ENCODE results near the gene NIN.

NIN gene

GRCh38 chr14:50874757-50875156, 43.8 kb upstream of the NIN start:
- H3K9me2 ChIP-seq (ENCODE audit: low read depth, low read length), result no peaks in the 10 kb centered on the region
- peak overlapping the region; percentile 98 for H3K27ac ChIP-seq (ENCODE audit: low read depth, low read length, poor library complexity, severe bottlenecking)
- TF ChIP-seq CTCF (IDR thresholded peaks at IDR 0.05; ENCODE audit: low read length), result no peak
- no peak for TF ChIP-seq EZH2 (IDR thresholded peaks at IDR 0.05; ENCODE audit: borderline replicate concordance, low read length)
- H3K79me2 ChIP-seq (ENCODE audit: insufficient read depth, low read length), result no peaks in the 10 kb centered on the region
- H3K4me2 ChIP-seq (ENCODE audit: low read length), result peak overlapping the region; percentile 47
- peak overlapping the region; percentile 50 for H3K9ac ChIP-seq (ENCODE audit: low read length)
- no peaks in the 10 kb centered on the region for H3K27me3 ChIP-seq (ENCODE audit: insufficient read depth, low read length)
- H4K20me1 ChIP-seq (ENCODE audit: insufficient read depth, low read length), result no peaks in the 10 kb centered on the region
- no peaks in the 10 kb centered on the region for H3K9me3 ChIP-seq (ENCODE audit: low read length)
- peak overlapping the region; percentile 10 for H3K4me3 ChIP-seq (ENCODE audit: low read depth, low read length, poor library complexity, severe bottlenecking)
- 0 out of 2 replicates have a peak, but pooled peaks cover 4% of the 10 kb centered on the region for H3F3A ChIP-seq (ENCODE audit: insufficient read depth, low read length)
- no peaks in the 10 kb centered on the region for H3K36me3 ChIP-seq (ENCODE audit: insufficient read depth, low read length)
- peaks cover 82% of the 10 kb centered on the region for H3K4me1 ChIP-seq (ENCODE audit: insufficient read depth, low read length, severe bottlenecking)
- H2AFZ ChIP-seq (ENCODE audit: low read length), result no peak overlapping the region

- Histone ChIP-seq H3K9me2 (ENCODE audit: low read depth, low read length) (no peaks in the 10 kb centered on the region), H3K27me3 (ENCODE audit: insufficient read depth, low read length) (no peaks in the 10 kb centered on the region), H2AFZ (ENCODE audit: low read length) (0 out of 2 replicates have a peak within 1 kb of the TSS, but pooled peaks have one; percentile 43), H3K4me2 (ENCODE audit: low read length) (no peak within 1 kb of the TSS), H3K9me3 (ENCODE audit: low read length) (no peaks in the 10 kb centered on the region), H3F3A (ENCODE audit: insufficient read depth, low read length) (no peaks in the 10 kb centered on the region), H3K79me2 (ENCODE audit: insufficient read depth, low read length) (no peaks in the 10 kb centered on the region), H4K20me1 (ENCODE audit: insufficient read depth, low read length) (no peaks in the 10 kb centered on the region), H3K27ac (ENCODE audit: low read depth, low read length, poor library complexity, severe bottlenecking) (peak within 1 kb of the TSS; percentile 98), H3K4me3 (ENCODE audit: low read depth, low read length, poor library complexity, severe bottlenecking) (no peak within 1 kb of the TSS), H3K36me3 (ENCODE audit: insufficient read depth, low read length) (no peaks in the 10 kb centered on the region), H3K9ac (ENCODE audit: low read length) (no peak within 1 kb of the TSS), H3K4me1 (ENCODE audit: insufficient read depth, low read length, severe bottlenecking) (peaks cover 59% of the 10 kb centered on the region)
- TF ChIP-seq EZH2 (IDR thresholded peaks at IDR 0.05; ENCODE audit: borderline replicate concordance, low read length) (no peak), CTCF (IDR thresholded peaks at IDR 0.05; ENCODE audit: low read length) (no peak)
These were observed 41.2 kb upstream of the NIN start, which contains the start of gene ABHD12B for GRCh38 chr14:50871914-50872732. Gene ABHD12B, plus strand, starts transcription at chr14:50872053. Its CDS starts 122 bp downstream, at chr14:50872175.

GRCh38 chr14:50871228-50871627, 40.3 kb upstream of the NIN start:
- TF ChIP-seq CTCF (IDR thresholded peaks at IDR 0.05; ENCODE audit: low read length) (peak; percentile 25; the same call in 1 of the 2 replicates), EZH2 (IDR thresholded peaks at IDR 0.05; ENCODE audit: borderline replicate concordance, low read length) (no peak)
- H3K4me3 ChIP-seq (ENCODE audit: low read depth, low read length, poor library complexity, severe bottlenecking), result no peak overlapping the region
- no peak overlapping the region for H3K4me2 ChIP-seq (ENCODE audit: low read length)
- H3K27ac ChIP-seq (ENCODE audit: low read depth, low read length, poor library complexity, severe bottlenecking), result peak overlapping the region; percentile 62
- H3K9me3 ChIP-seq (ENCODE audit: low read length), result no peaks in the 10 kb centered on the region
- peaks cover 50% of the 10 kb centered on the region for H3K4me1 ChIP-seq (ENCODE audit: insufficient read depth, low read length, severe bottlenecking)
- H4K20me1 ChIP-seq (ENCODE audit: insufficient read depth, low read length), result no peaks in the 10 kb centered on the region
- H3K9me2 ChIP-seq (ENCODE audit: low read depth, low read length), result no peaks in the 10 kb centered on the region
- H3F3A ChIP-seq (ENCODE audit: insufficient read depth, low read length), result no peaks in the 10 kb centered on the region
- no peak overlapping the region for H2AFZ ChIP-seq (ENCODE audit: low read length)
- H3K79me2 ChIP-seq (ENCODE audit: insufficient read depth, low read length), result no peaks in the 10 kb centered on the region
- no peak overlapping the region for H3K9ac ChIP-seq (ENCODE audit: low read length)
- no peaks in the 10 kb centered on the region for H3K27me3 ChIP-seq (ENCODE audit: insufficient read depth, low read length)
- H3K36me3 ChIP-seq (ENCODE audit: insufficient read depth, low read length), result no peaks in the 10 kb centered on the region

Measured in OCI-LY1 (cell line).